Smooth muscle cell of bladder (primary cell): ENCODE data around the gene ANAPC10. TPM values are rescaled to one million over a fixed set of nuclear protein-coding genes. Genes with fewer than 3 reads are reported as not detected.

Experiments
- total RNA-seq: library from RNA; depleted of rRNA; stranded (reverse); fragments of >200 nt; gene quantifications from 2 replicates; pipeline ENCODE4 v1.2.3, GENCODE V29; 2014

The ANAPC10 gene
- total RNA-seq = 21.9 and 22.2 TPM in 2 replicates

GRCh38 chr4:145097821-145098674 lies at the start of gene ANAPC10, which contains the start of gene ABCE1:
Gene ANAPC10, minus strand, starts transcription at chr4:145098196. Its CDS starts 2,097 bp downstream, at chr4:145096099.
Gene ABCE1, plus strand, starts transcription at chr4:145098311. Its CDS starts 6,102 bp downstream, at chr4:145104413.

Other genes with a start within 250 kb of the ANAPC10 start
- 66.6 and 89.2 TPM in 2 replicates for gene ABCE1, start 115 bp upstream of the ANAPC10 start, total RNA-seq
- gene OTUD4, start 82.4 kb upstream of the ANAPC10 start, total RNA-seq = 12.2 and 16.5 TPM in 2 replicates